Panc1 (cell line): ENCODE results near the gene NME3. TPM values are rescaled to one million over a fixed set of nuclear protein-coding genes. Genes with fewer than 3 reads are reported as not detected.

Experiments used
- ATAC-seq: fragments of 200-7000 bp; cut with Tn5 transposase; 2 replicates; pipeline ENCODE4 v1.9.1; 2020; ENCODE audit warnings: mild to moderate bottlenecking, moderate library complexity
- BruUV-seq: library from RNA; stranded (reverse); fragments of 400-500 nt; replicated peaks from 2 replicates; lab custom pipeline; 2021; lab: Mats Ljungman, UMichigan
- CTCF ChIA-PET: fragments of 300-600 bp; sonication (Branson Sonifier 250); formaldehyde crosslinking; loops from one replicate; lab custom pipeline; 2022; ENCODE audit warnings: antibody characterized with exemption; lab: Charles Lee
- POLR2A ChIA-PET: fragments of 300-600 bp; sonication (Branson Sonifier 250); formaldehyde crosslinking; loops from one replicate; lab custom pipeline; 2022; ENCODE audit warnings: antibody characterized with exemption; lab: Charles Lee
- DNase-seq: peaks from one replicate; pipeline ENCODE4 v3.0.0-alpha.2; 2010; ENCODE audit warnings: low read depth, low spot score
- H3K27ac ChIP-seq: 2 replicates; pipeline ENCODE4 v1.5.1; 2011; ENCODE audit warnings: mild to moderate bottlenecking, low read length, inconsistent platforms
- H3K27me3 ChIP-seq: fragments of 200-500 bp; sonication (Bioruptor generic); 2 replicates; pipeline ENCODE4 v1.6.0; 2014; ENCODE audit warnings: low read length, inconsistent platforms; ENCODE audit not compliant: control insufficient read depth, insufficient read depth
- H3K36me3 ChIP-seq: fragments of 200-500 bp; sonication (Bioruptor generic); 2 replicates; pipeline ENCODE4 v1.5.1; 2014; ENCODE audit warnings: inconsistent platforms, mild to moderate bottlenecking, low read length, moderate library complexity; ENCODE audit not compliant: control insufficient read depth, insufficient read depth
- H3K4me1 ChIP-seq: 2 replicates; pipeline ENCODE4 v1.5.1; 2011; ENCODE audit warnings: inconsistent platforms, mild to moderate bottlenecking, low read length, moderate library complexity; ENCODE audit not compliant: control insufficient read depth, insufficient read depth
- H3K4me3 ChIP-seq, 2 experiments: 2 replicates each; pipeline ENCODE4 v1.5.1; 2011 to 2012; ENCODE audit warnings: low read depth in 2 of 2, low read length in 2 of 2, mild to moderate bottlenecking in 2 of 2, inconsistent platforms in 1 of 2, moderate library complexity in 1 of 2
- H3K9me3 ChIP-seq: fragments of 200-500 bp; sonication (Bioruptor generic); 2 replicates; pipeline ENCODE4 v1.5.1; 2014; ENCODE audit warnings: low read depth, mild to moderate bottlenecking, inconsistent platforms, low read length, moderate library complexity; ENCODE audit not compliant: control insufficient read depth, insufficient read depth
- CTCF ChIP-seq: fragments of 450-650 bp; IDR thresholded peaks from 2 replicates; pipeline ENCODE4 v1.5.1; 2017; ENCODE audit warnings: mild to moderate bottlenecking
- POLR2AphosphoS5 ChIP-seq: IDR thresholded peaks from 2 replicates; pipeline ENCODE4 v1.6.1; 2012; ENCODE audit warnings: mild to moderate bottlenecking, low read depth, low read length, moderate library complexity
- REST ChIP-seq, 2 experiments: IDR thresholded peaks; 2 replicates each; pipeline ENCODE4 v1.6.1; 2011 to 2012; ENCODE audit warnings: low read depth in 2 of 2, control low read depth in 1 of 2, low read length in 1 of 2, mild to moderate bottlenecking in 1 of 2, moderate library complexity in 1 of 2; ENCODE audit not compliant: insufficient read depth in 1 of 2
- SIN3A ChIP-seq: IDR thresholded peaks from 2 replicates; pipeline ENCODE4 v1.6.1; 2012; ENCODE audit warnings: low read depth, mild to moderate bottlenecking, low read length, moderate library complexity, borderline replicate concordance; ENCODE audit not compliant: insufficient read depth
- TCF7L2 ChIP-seq: IDR thresholded peaks from 2 replicates; pipeline ENCODE4 v1.6.1; 2011; ENCODE audit warnings: mild to moderate bottlenecking, low read depth, low read length, inconsistent platforms
- in situ Hi-C: cut with HindIII; loops from 2 replicates; pipeline ENCODE4 v1.10.0; 2016; ENCODE audit warnings: low sequenced_read_pairs, low pct_unique_long_range_greater_than_20kb
- intact Hi-C: fragments of 100-400 bp; cut with micrococcal nuclease; formaldehyde crosslinking; loops from one replicate; pipeline ENCODE4 v1.10.0; 2022; ENCODE audit not compliant: unreplicated experiment
- total RNA-seq: library from RNA; stranded (reverse); gene quantifications from one replicate; pipeline ENCODE4 v1.2.1, GENCODE V29; 2021; ENCODE audit not compliant: unreplicated experiment

NME3 gene
- total RNA-seq, 1 experiment from 2014 or later: 117 TPM

GRCh38 chr16:1784977-1785845 is 13.9 kb upstream of the NME3 start:
- in situ Hi-C loops (no loop called here), intact Hi-C loops (no loop called here)
- no peak for ATAC-seq
- BruUV-seq: TSS peak; percentile 33
- TF ChIP-seq POLR2AphosphoS5 (no peak), TCF7L2 (no peak), REST (IDR thresholded peaks at IDR 0.05; ENCODE audit: insufficient read depth in 1 of 2, low read depth in 2 of 2, low read length in 1 of 2) (no peak), CTCF (no peak), SIN3A (no peak)
- Histone ChIP-seq H3K4me3 (no peak overlapping the region), H3K27ac (no peak overlapping the region), H3K36me3 (peaks cover 3% of the 10 kb centered on the region; the same call in 1 of the 2 replicates), H3K27me3 (no peaks in the 10 kb centered on the region), H3K4me1 (peaks cover 9% of the 10 kb centered on the region), H3K9me3 (no peaks in the 10 kb centered on the region)
- ChIA-PET POLR2A (no interaction called here), CTCF (interaction anchor here (0.6 kb wide), 1 partner anchor 110 kb away, joined by 3 read pairs; no protein-coding TSS in a partner anchor)
- no peak for DNase-seq

- Histone ChIP-seq H3K4me3 (peak within 1 kb of the TSS; percentile 97 to 98), H3K36me3 (peaks cover 3% of the 10 kb centered on the region; the same call in 1 of the 2 replicates), H3K27me3 (no peaks in the 10 kb centered on the region), H3K4me1 (peaks cover 35% of the 10 kb centered on the region), H3K27ac (peak within 1 kb of the TSS; percentile 91), H3K9me3 (no peaks in the 10 kb centered on the region)
- CTCF ChIA-PET: interaction anchor here (0.6 to 1.0 kb wide), 3 partner anchors 9 to 1306 kb away, joined by 3 to 5 read pairs (median 4); no protein-coding TSS in a partner anchor
- DNase-seq (peak; percentile 100), ATAC-seq (peak; percentile 84)
- in situ Hi-C loops: no loop called here
- TF ChIP-seq SIN3A (peak; percentile 56; the same call in 1 of the 2 replicates), CTCF (no peak), TCF7L2 (peak; percentile 4; the same call in 1 of the 2 replicates)
- intact Hi-C loops: no loop called here
- BruUV-seq: no TSS peak
- POLR2A ChIA-PET: interaction anchor here (0.6 kb wide), 1 partner anchor 344 kb away, joined by 3 read pairs; no protein-coding TSS in a partner anchor
Observed at GRCh38 chr16:1782408-1783264, 11.3 kb upstream of the NME3 start, which contains the start of the genes NUBP2 and SPSB3. TSS of gene NUBP2 (plus strand) at chr16:1782960. CDS start at chr16:1783021, 61 bp downstream. TSS of gene SPSB3 (minus strand) at chr16:1782571. CDS start at chr16:1781483, 1,088 bp downstream.
